ENCODE measurements around the gene WNT10A.

The WNT10A gene

GRCh38 chr2:218858671-218859555, 21.7 kb upstream of the WNT10A start:
- H3K36me3 ChIP-seq (ENCODE audit: insufficient read depth, low read length), result no peaks in the 10 kb centered on the region
- no peak overlapping the region for H3K9ac ChIP-seq (ENCODE audit: low read depth, low read length)
- H3K4me3 ChIP-seq (ENCODE audit: low read length), result no peak overlapping the region
- peaks cover 86% of the 10 kb centered on the region for H3K27me3 ChIP-seq (ENCODE audit: control insufficient read depth, insufficient read depth, low read length)
- H3K4me2 ChIP-seq (ENCODE audit: low read length), result peak overlapping the region; percentile 41
- peaks cover 6% of the 10 kb centered on the region for H3K4me1 ChIP-seq (ENCODE audit: control insufficient read depth, insufficient read depth, low read length)
- H3K9me3 ChIP-seq (replicated peaks; ENCODE audit: low read length), result no peaks in the 10 kb centered on the region

GRCh38 chr2:218859556-218859987, 21.1 kb upstream of the WNT10A start, which contains the start of gene WNT6:
Gene WNT6, plus strand, starts transcription at chr2:218859805. Its CDS starts 233 bp downstream, at chr2:218860038.
- H3K9ac ChIP-seq (ENCODE audit: low read depth, low read length), result no peak within 1 kb of the TSS
- H3K36me3 ChIP-seq (ENCODE audit: insufficient read depth, low read length), result no peaks in the 10 kb centered on the region
- no peaks in the 10 kb centered on the region for H3K9me3 ChIP-seq (replicated peaks; ENCODE audit: low read length)
- peak within 1 kb of the TSS; percentile 42 for H3K4me3 ChIP-seq (ENCODE audit: low read length)
- H3K4me2 ChIP-seq (ENCODE audit: low read length), result peak within 1 kb of the TSS; percentile 66
- peaks cover 82% of the 10 kb centered on the region for H3K27me3 ChIP-seq (ENCODE audit: control insufficient read depth, insufficient read depth, low read length)
- peaks cover 4% of the 10 kb centered on the region for H3K4me1 ChIP-seq (ENCODE audit: control insufficient read depth, insufficient read depth, low read length)

GRCh38 chr2:218859988-218860831, 20.4 kb upstream of the WNT10A start:
- H3K9me3 ChIP-seq (replicated peaks; ENCODE audit: low read length), result no peaks in the 10 kb centered on the region
- H3K4me1 ChIP-seq (ENCODE audit: control insufficient read depth, insufficient read depth, low read length), result peaks cover 4% of the 10 kb centered on the region
- no peaks in the 10 kb centered on the region for H3K36me3 ChIP-seq (ENCODE audit: insufficient read depth, low read length)
- H3K4me3 ChIP-seq (ENCODE audit: low read length), result peak overlapping the region; percentile 42
- H3K27me3 ChIP-seq (ENCODE audit: control insufficient read depth, insufficient read depth, low read length), result peaks cover 82% of the 10 kb centered on the region
- H3K9ac ChIP-seq (ENCODE audit: low read depth, low read length), result no peak overlapping the region
- H3K4me2 ChIP-seq (ENCODE audit: low read length), result peak overlapping the region; percentile 66

- H3K27me3 ChIP-seq (ENCODE audit: control insufficient read depth, insufficient read depth, low read length), result peaks cover 74% of the 10 kb centered on the region
- no peak overlapping the region for H3K4me3 ChIP-seq (ENCODE audit: low read length)
- H3K4me1 ChIP-seq (ENCODE audit: control insufficient read depth, insufficient read depth, low read length), result peaks cover 4% of the 10 kb centered on the region
- H3K36me3 ChIP-seq (ENCODE audit: insufficient read depth, low read length), result no peaks in the 10 kb centered on the region
- no peaks in the 10 kb centered on the region for H3K9me3 ChIP-seq (replicated peaks; ENCODE audit: low read length)
- H3K4me2 ChIP-seq (ENCODE audit: low read length), result peak overlapping the region; percentile 66
- H3K9ac ChIP-seq (ENCODE audit: low read depth, low read length), result no peak overlapping the region
These were observed 19.7 kb upstream of the WNT10A start for GRCh38 chr2:218860950-218861381.

GRCh38 chr2:218861645-218862318, 18.9 kb upstream of the WNT10A start:
- H3K4me3 ChIP-seq (ENCODE audit: low read length), result no peak overlapping the region
- peaks cover 4% of the 10 kb centered on the region for H3K4me1 ChIP-seq (ENCODE audit: control insufficient read depth, insufficient read depth, low read length)
- no peak overlapping the region for H3K9ac ChIP-seq (ENCODE audit: low read depth, low read length)
- peaks cover 73% of the 10 kb centered on the region for H3K27me3 ChIP-seq (ENCODE audit: control insufficient read depth, insufficient read depth, low read length)
- H3K9me3 ChIP-seq (replicated peaks; ENCODE audit: low read length), result no peaks in the 10 kb centered on the region
- no peak overlapping the region for H3K4me2 ChIP-seq (ENCODE audit: low read length)
- H3K36me3 ChIP-seq (ENCODE audit: insufficient read depth, low read length), result no peaks in the 10 kb centered on the region

GRCh38 chr2:218863021-218863520, 17.6 kb upstream of the WNT10A start:
- peaks cover 4% of the 10 kb centered on the region for H3K4me1 ChIP-seq (ENCODE audit: control insufficient read depth, insufficient read depth, low read length)
- no peak overlapping the region for H3K9ac ChIP-seq (ENCODE audit: low read depth, low read length)
- H3K36me3 ChIP-seq (ENCODE audit: insufficient read depth, low read length), result no peaks in the 10 kb centered on the region
- H3K9me3 ChIP-seq (replicated peaks; ENCODE audit: low read length), result no peaks in the 10 kb centered on the region
- H3K27me3 ChIP-seq (ENCODE audit: control insufficient read depth, insufficient read depth, low read length), result peaks cover 76% of the 10 kb centered on the region
- no peak overlapping the region for H3K4me3 ChIP-seq (ENCODE audit: low read length)
- H3K4me2 ChIP-seq (ENCODE audit: low read length), result no peak overlapping the region

- no peak overlapping the region for H3K4me3 ChIP-seq (ENCODE audit: low read length)
- H3K27me3 ChIP-seq (ENCODE audit: control insufficient read depth, insufficient read depth, low read length), result peaks cover 76% of the 10 kb centered on the region
- H3K36me3 ChIP-seq (ENCODE audit: insufficient read depth, low read length), result no peaks in the 10 kb centered on the region
- no peak overlapping the region for H3K9ac ChIP-seq (ENCODE audit: low read depth, low read length)
- H3K4me1 ChIP-seq (ENCODE audit: control insufficient read depth, insufficient read depth, low read length), result no peaks in the 10 kb centered on the region
- no peaks in the 10 kb centered on the region for H3K9me3 ChIP-seq (replicated peaks; ENCODE audit: low read length)
- no peak overlapping the region for H3K4me2 ChIP-seq (ENCODE audit: low read length)
These were observed 15.3 kb upstream of the WNT10A start for GRCh38 chr2:218865396-218865795.

- Histone ChIP-seq H3K4me1 (ENCODE audit: control insufficient read depth, insufficient read depth, low read length) (no peaks in the 10 kb centered on the region), H3K4me3 (ENCODE audit: low read length) (no peak overlapping the region), H3K9me3 (replicated peaks; ENCODE audit: low read length) (no peaks in the 10 kb centered on the region), H3K36me3 (ENCODE audit: insufficient read depth, low read length) (no peaks in the 10 kb centered on the region), H3K27me3 (ENCODE audit: control insufficient read depth, insufficient read depth, low read length) (peaks cover 77% of the 10 kb centered on the region), H3K4me2 (ENCODE audit: low read length) (no peak overlapping the region), H3K9ac (ENCODE audit: low read depth, low read length) (no peak overlapping the region)
These were observed 14.7 kb upstream of the WNT10A start for GRCh38 chr2:218865999-218866398.

- H3K4me2 ChIP-seq (ENCODE audit: low read length), result no peak overlapping the region
- no peaks in the 10 kb centered on the region for H3K9me3 ChIP-seq (replicated peaks; ENCODE audit: low read length)
- peaks cover 5% of the 10 kb centered on the region for H3K4me1 ChIP-seq (ENCODE audit: control insufficient read depth, insufficient read depth, low read length)
- no peak overlapping the region for H3K9ac ChIP-seq (ENCODE audit: low read depth, low read length)
- H3K27me3 ChIP-seq (ENCODE audit: control insufficient read depth, insufficient read depth, low read length), result peaks cover 82% of the 10 kb centered on the region
- no peaks in the 10 kb centered on the region for H3K36me3 ChIP-seq (ENCODE audit: insufficient read depth, low read length)
- H3K4me3 ChIP-seq (ENCODE audit: low read length), result no peak overlapping the region
These were observed 12.8 kb upstream of the WNT10A start for GRCh38 chr2:218867900-218868299.

- H3K4me2 ChIP-seq (ENCODE audit: low read length), result no peak overlapping the region
- H3K36me3 ChIP-seq (ENCODE audit: insufficient read depth, low read length), result no peaks in the 10 kb centered on the region
- H3K4me1 ChIP-seq (ENCODE audit: control insufficient read depth, insufficient read depth, low read length), result peaks cover 5% of the 10 kb centered on the region
- H3K27me3 ChIP-seq (ENCODE audit: control insufficient read depth, insufficient read depth, low read length), result peaks cover 84% of the 10 kb centered on the region
- no peak overlapping the region for H3K9ac ChIP-seq (ENCODE audit: low read depth, low read length)
- no peak overlapping the region for H3K4me3 ChIP-seq (ENCODE audit: low read length)
- no peaks in the 10 kb centered on the region for H3K9me3 ChIP-seq (replicated peaks; ENCODE audit: low read length)
These were observed 11.6 kb upstream of the WNT10A start for GRCh38 chr2:218869064-218869463.

- Histone ChIP-seq H3K27me3 (ENCODE audit: control insufficient read depth, insufficient read depth, low read length) (peaks cover 93% of the 10 kb centered on the region), H3K4me3 (ENCODE audit: low read length) (no peak overlapping the region), H3K9ac (ENCODE audit: low read depth, low read length) (no peak overlapping the region), H3K4me2 (ENCODE audit: low read length) (peak overlapping the region; percentile 39), H3K9me3 (replicated peaks; ENCODE audit: low read length) (no peaks in the 10 kb centered on the region), H3K36me3 (ENCODE audit: insufficient read depth, low read length) (no peaks in the 10 kb centered on the region), H3K4me1 (ENCODE audit: control insufficient read depth, insufficient read depth, low read length) (peaks cover 5% of the 10 kb centered on the region)
These were observed 9.7 kb upstream of the WNT10A start for GRCh38 chr2:218870984-218871344.

Data from skeletal muscle satellite cell (primary cell).